ENCODE results near the gene HECTD2.
"Not testable (repeated sequence)": the region's sequence is repeated elsewhere in the genome, so short reads cannot be mapped to it uniquely, and the experiment has no call there.

HECTD2 gene

DNA sequence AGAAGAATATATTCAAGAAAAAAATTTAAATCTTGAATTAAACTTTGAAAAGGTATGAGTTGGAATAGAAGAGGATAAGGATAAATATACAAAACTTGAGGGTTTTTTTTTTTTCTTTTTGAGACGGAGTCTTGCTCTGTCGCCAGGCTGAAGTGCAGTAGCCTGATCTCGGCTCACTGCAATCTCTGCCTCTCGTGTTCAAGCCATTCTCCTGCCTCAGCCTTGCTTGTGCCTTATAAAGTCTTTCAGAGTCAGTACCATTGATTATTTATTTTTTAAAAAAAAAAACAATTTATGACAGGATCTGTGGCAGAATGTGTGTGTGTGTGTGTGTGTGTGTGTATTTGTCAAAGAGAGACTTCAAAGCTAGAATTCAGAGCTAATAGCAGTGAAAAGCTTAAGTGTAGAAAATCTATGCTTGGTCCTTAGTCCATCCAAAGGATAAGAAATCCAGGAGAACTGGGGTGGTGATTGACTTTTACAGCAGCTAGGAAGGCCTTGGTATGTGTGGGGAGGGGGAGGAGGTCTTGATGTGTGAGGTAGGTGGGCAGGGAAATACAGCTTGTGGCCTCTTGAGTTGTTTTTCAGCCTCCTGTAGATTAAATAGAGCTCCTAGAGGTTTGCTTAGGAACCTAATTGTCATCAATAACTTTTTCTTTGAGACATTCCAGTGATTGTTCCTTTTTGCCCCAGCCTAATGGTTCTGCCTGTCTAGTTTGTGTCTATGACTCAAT is 2.4 kb downstream of the HECTD2 start:
- DNase-seq, result no peak

DNA sequence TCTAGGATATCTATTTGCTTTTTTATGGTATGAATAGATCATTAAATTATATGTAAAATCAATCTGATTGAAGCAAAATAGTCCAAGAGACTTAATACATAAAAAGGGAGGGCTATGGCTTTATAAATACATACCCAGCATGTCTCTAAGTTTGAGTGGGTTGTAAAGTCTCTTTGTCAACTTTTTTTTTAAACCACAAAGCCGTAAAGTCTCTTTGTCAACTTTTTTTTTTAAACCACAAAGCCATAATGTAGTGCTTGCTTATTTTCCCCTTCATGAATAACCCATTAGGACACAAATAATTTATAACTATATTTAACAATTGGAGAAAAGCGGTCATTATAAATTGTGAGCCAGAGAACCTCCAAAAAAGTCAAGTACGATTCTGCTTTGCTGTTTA is 5.7 kb downstream of the HECTD2 start:
- DNase-seq, result no peak

DNA sequence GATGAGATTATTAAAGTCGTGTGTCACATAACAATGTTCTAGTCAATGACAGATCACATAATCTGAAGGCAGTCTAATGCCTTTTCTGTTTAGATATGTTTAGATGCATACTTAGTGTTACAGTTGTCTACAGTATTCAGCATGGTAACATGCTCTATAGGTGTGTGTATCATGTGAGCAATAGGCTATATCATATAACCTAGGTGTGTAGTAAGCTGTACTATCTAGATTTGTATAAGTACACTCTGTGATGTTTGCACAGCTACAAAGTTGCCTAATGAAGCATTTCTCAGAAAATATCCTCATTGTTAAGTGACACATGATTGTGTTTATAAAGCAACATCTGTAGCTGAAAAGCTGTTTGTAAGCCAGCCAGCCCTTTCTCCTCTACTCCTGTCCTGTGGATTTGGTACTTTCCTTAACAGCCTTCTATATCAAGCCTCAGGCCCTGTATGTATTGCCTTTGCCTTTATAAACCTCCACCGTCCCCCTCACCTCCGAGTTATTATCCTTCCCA is 6.3 kb downstream of the HECTD2 start:
- DNase-seq, result no peak

DNA sequence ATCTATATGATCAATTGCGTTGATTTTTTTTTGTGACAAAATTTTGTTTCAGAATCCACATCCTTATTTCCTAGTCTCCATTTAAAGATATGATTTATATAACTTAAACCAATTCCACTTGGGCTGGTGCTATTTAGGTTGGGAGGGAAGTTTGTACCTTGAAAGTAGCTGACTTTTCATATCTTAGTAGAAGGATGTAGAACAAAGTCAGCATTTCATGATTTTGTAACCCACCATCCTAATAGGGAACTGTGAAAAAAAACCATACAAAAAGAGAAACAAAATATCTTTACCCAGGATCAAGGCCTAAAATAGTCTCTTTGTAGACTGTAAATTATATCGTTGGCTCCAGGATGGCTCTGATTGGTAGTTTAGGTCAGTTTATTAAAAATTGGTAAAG is 8.3 kb downstream of the HECTD2 start:
- DNase-seq, result no peak

DNA sequence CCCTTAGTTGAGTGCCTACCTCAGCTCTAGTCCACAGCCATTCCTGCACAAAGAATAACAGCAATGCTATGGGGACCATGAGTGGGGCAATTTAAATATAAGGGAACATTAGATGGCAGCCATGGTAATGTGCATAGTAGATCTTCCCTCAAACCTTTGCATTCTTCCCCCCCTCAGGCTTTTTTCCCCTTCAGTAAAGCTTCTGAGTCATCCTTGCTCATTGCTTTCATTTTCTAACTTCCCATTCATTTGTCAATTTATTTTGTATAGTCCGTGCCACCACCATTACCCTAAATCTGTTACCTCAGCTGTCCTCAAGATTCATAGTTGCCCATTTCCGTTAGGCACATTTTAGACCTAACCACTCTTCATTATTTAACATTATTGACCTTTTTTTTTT is 10.7 kb downstream of the HECTD2 start:
- no peak for DNase-seq

DNA sequence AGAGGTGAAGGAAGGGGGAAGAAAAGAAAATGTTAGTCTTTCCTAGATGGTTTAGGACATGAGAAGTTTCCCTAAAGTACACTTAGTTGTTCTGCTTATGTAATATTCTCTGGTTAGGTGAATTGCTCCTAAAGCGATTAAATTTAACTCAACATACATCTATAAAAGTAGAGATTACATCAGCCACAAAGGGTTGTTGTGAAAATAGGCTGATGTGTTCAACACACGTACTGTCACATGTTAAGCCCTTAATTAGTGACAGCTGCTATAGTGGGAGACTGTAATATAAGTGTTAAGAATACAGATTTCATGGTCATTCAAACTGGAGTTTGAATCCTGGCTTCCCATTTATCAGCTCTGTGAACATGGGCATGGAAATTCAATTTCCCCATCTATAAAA is 12.8 kb downstream of the HECTD2 start:
- DNase-seq, result no peak

DNA sequence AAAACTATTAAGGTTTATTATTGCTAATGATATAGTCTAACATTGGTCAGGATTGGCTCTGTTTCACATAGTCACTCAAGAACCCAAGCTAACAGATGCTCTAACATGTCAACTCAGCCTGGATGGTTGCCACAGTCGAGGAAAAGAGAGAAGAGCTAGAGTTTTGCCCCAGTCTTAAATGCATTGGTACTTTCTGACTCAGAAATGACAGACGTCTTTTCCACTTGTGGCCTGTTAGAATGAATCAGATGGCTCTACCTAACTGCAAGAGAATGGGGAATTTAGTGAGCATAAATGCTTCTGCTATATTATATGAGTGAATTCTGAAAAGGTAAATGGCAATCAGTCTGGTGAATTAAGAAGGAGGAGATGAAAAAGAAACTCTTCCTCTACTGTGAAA is 13.9 kb downstream of the HECTD2 start:
- DNase-seq, result no peak

DNA sequence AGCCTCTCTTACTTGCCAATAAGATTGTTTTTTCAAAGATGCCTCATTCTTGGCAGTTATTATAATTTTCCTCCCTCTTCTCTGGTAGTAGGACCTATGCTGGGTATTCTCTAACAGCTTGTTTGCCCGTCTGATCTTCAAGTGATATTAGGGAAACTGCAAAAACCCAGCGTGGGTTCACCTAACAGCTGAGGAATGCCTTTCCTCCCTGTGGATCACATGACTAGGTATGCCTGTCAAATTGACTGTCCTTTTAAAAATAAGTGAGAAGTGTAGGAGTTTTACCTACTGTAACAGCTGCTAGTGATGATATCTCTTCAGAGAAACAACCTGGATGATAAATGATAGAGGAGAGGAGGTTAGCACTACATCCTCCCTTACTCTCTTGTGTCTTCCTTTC is 22.0 kb downstream of the HECTD2 start:
- no peak for DNase-seq

DNA sequence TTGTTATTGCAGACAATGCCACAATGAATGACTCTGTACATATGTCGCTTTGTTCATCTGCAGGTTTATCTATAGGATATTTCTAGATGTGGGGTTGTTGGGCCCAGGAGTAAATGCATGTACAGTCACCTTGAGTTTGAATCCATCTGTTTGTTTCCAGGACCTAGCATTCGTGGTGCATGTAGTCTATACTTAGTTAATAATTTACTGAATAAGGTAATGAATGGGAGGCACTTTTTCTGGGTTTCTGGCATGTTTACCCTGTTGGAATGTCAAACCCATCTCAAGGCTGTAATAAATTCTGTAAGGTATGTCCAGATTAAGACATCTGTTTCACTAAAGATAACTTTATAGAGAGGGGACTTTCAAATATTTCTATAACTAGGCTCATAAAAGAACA is 23.5 kb downstream of the HECTD2 start:
- no peak for DNase-seq

DNA sequence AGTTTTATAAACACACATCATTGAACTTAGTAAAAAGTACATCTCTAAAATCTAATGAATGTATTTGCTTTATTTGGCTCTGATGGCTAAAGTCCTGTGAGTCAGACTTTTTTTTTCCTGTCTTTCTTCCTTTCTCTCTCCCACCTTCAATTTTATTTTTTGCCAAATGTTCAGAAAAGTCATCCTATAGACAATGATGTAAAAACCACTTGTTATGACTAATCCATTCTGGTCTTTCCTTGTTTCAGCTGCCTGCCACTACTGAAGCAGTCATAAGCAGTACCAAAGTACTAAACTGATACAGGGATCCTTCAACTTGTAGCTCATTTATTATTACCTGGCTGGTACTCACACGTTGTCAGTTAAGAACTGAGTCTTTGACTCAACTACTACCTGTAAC is 23.9 kb downstream of the HECTD2 start:
- DNase-seq, result no peak

DNA sequence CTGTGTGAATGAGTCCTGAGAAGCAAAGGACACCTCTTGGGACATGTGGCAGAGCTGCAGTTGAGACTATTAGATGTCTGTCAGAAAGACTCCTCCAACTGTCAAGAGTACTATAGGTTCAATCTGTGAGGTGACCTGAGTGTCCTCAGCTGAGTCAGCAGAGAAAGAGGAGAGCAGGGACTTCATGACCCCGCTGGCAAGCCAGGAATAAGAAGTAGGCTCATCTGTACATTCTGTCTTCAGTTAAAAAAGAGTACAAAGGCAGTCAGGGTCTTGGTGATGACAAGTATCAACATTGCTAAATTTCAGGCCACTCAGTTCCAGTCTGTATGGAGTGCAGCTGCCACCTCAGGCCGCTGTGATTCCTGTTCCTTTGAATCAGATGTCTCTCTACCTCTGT is 25.1 kb downstream of the HECTD2 start:
- no peak for DNase-seq

DNA sequence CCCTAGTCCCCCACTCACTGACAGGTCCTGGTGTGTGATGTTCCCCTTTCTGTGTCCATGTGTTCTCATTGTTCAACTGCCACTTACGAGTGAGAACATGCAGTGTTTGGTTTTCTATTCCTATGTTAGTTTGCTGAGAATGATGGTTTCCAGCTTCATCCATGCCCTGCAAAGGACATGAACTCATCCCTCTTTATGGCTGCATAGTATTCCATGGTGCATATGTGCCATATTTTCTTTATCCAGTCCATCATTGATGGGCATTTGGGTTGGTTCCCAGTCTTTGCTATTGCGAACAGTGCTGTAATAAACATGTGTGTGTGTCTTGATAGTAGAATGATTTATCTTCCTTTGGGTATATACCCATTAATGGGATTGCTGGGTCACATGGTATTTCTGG is 28.1 kb downstream of the HECTD2 start:
- not testable (repeated sequence) for DNase-seq

DNA sequence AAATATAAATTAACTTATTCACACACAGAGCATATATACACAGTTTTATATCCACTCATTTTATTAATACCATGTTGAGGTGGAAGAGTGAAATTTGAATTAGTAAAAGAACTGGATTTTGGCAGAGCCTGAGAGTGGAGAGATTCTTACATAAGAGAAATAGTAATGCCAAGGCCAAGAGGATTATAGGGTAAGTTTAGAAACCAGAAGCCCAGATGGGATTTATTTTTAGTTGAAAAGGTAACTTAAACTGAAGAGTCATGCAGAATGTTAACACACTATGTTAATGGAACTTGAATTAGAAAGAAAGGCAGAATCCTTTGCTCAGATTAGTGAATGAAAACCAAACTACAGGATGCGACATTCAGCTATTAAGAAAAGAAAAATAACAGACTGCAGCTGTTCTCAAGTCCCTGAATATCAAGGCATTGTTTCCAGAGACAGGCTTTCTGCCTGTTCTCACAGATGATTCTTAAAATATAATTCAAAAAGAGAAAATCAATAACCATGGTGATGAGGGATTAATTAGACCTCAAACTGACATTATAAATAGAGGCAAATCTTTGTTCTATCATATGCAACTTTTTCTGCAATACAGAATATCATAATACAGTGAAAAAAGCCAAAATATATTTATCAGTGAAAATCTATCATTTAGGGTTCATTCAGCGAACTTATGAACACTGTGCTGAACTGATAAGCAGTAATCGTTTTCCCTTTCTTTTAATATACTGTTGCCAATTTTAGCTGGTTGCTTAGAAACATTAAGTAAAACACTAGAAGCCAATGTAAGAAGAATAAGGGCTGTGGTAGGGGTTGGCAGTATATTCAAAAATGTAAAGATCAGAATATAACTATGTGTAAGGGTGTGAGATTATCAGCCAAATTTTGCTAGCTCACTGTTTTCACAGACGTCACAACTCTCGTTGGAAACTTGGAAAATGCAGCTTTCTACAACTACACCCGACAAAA is 34.4 kb downstream of the HECTD2 start:
- no peak for DNase-seq

DNA sequence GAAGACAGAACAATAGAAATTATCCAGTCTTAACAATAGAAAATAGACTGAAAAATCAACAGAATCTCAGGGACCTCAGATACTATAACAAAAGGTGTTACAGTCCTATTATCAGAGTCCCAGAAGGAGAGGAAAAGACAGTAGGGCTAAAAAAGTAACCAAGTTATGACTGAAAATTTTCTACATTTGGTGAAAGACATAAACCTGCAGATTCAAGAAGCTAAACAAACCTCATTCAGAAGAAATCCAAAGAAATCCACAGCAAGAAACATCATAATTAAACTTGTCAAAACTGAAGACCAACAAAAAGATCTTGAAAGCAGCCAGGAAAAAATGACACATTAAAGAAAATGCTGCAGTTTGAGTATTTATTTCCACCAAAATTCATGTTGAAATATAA is 41.9 kb downstream of the HECTD2 start:
- DNase-seq, result no peak

DNA sequence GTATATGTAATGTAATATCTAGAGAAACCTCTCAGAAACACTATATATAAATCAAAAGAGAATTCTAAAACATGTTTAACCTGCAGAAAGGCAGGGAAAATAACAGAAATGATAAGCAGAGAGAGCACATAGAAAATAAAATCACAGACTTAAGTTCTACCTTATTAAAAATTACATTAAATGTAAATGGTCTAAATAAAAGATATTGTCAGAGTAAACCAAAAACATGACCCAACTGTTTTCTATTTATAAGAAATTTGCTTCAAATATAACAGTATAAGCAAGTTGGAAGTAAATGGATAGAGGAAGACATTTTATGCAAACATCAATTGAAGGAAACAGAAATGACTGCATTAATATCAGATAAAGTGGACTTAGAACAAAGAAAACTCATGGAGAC is 43.4 kb downstream of the HECTD2 start:
- no peak for DNase-seq

DNA sequence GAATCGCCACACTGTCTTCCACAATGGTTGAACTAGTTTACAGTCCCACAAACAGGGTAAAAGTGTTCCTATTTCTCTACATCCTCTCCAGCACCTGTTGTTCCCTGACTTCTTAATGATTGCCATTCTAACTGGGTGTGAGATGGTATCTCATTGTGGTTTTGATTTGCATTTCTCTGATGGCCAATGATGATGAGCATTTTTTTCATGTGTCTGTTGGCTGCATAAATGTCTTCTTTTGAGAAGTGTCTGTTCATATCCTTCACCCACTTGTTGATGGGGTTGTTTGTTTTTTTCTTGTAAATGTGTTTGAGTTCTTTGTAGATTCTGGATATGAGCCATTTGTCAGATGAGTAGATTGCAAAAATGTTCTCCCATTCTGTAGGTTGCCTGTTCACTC is 45.0 kb downstream of the HECTD2 start:
- not testable (repeated sequence) for DNase-seq

DNA sequence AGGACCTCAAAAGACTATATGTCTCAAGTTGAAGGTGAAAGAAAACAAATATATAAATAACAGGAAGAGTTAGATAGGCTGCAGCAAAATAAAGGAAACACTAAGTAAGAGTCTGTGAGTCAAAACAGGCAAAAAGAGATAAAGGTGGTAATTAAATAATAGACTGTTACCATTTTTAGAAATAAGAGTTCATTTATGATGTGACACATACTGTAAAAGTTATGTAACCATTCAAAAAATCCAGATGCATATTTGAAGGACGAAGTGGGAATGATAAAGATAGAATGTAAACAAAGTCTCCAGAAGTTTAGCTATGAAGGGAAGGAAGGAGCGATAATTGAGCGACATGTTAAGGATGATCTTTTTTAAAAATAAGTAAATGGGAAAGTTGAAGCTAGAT is 50.5 kb downstream of the HECTD2 start:
- no peak for DNase-seq

DNA sequence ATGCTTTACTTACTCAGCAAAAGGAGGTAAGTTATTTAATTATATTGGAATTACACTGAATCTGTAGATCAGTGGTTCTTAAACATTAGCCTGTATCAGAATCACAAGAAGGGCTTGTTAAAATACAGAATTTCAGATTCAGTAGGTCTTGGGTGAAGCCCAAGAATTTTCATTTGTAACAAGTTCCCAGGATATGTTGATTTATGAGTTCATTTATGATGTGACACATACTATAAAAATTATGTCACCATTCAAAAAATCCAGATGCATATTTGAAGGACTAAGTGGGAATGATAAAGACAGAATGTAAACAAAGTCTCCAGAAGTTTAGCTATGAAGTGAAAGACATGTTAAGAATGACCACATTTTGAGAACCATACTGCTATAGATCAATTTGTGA is 52.3 kb downstream of the HECTD2 start:
- no peak for DNase-seq

DNA sequence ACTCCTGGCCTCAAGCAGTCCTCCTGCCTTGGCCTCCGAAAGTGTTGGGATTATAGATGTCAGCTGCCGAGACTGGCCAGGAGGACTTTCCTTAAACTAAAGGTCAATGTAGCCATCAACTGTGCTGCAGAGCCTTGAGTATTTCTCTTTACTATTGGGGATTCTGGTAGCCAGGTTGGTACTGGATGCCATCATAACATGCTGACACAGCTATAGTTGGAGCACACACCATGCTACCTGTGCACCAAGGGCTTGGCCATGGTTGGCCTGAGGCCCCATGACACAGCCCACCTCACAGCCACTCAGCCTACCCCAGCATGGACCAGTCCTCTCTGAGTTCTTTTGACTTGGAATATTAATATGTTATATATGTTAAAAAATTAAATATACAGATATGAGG is 54.4 kb downstream of the HECTD2 start:
- no peak for DNase-seq

DNA sequence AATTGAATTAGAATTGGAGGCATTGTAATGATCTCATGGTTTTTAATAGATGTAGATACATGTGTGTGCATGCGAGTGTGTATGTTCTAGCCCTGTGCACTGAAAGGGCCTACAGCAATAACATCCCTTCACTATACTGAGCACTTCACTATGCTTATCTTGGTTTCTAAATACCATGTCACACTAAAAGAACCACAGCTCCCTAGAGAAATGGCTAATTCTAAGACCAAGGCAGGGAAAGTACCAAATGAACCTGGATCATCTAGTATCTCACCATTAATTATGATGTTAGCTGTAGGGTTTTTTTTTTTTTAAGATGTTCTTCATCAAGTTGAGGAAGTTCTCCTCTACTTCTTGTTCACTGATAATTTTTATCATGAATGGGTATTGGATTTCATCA is 55.1 kb downstream of the HECTD2 start:
- DNase-seq, result no peak

DNA sequence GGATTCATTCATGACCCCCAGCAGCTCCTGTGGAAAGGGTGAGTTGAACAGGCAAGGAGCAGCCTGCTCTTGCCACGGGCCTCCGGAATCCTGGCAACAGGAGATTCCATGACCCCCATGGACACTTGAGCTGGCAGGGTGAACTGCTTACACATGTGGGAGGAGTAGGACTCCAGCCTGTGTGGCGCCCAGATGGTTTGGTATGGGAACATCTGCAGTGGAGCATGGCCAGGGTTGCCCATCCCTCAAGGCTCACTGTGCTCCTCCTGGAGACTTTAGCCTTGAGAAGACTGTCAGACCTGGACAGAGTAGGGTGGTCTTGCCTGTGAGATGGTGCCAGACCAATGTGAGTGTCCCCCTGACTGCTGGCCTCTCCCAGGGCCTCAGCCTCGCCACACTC is 57.0 kb downstream of the HECTD2 start:
- no peak for DNase-seq

DNA sequence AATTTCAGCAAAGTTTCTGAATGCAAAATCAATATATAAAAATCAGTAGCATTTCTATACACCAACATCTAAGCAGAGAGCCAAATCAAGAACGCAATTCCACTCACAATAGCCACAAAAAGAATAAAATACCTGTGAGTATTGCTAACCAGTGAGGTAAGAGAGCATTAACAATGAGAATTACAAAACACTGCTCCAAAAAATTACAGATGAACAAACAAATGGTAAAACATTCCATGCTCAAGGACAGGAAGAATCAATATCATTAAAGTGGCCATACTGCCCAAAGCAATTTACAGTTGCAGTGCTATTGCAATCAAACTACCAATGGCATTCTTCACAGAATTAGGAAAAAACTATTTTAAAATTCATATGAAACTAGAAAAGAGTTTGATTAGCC is 61.5 kb downstream of the HECTD2 start:
- DNase-seq, result no peak

DNA sequence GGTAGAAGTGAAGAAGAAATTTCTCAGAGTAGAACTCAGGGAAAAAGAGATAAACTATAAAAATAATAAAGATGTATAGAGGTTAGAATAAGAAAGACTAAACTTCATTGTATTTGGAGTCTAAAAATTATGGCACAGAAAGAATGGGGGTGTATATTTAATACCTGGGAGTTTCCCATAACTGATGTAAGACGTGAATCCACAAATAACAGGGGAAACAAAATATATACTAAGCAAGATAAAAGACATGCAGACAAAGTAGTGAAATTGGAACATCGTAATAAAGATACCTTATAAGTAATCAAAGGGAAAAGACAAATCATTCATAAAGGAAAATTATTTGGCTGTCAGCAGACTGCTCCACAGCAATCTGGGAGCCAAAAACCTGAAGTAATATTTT is 62.8 kb downstream of the HECTD2 start:
- DNase-seq, result no peak

DNA sequence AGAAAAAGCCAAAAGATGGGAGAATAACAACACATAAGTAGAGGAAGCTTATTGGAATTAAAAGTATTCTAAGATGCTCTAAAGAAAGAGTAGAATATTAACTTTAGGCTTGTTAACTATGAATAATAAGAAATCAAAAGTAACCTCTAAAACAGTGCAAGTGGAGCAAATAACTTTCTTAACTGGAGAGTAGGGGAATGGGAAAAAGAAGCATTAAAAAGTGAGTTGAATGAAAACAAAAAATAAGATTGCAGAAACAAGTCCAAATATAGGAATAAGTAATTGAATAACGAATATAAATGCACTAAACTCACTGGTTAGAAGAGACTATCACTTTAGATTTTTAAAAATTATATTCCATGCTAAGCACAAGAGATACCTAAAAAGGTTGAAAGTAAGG is 63.9 kb downstream of the HECTD2 start:
- no peak for DNase-seq

Data from left hindlimb (tissue), 1 donor.